ENCODE data around the gene TPGS2. TPM values are rescaled to one million over a fixed set of nuclear protein-coding genes. Genes with fewer than 3 reads are reported as not detected.

Gene TPGS2
- total RNA-seq, 1 experiment from 2014 or later, result 40.9 TPM

DNA sequence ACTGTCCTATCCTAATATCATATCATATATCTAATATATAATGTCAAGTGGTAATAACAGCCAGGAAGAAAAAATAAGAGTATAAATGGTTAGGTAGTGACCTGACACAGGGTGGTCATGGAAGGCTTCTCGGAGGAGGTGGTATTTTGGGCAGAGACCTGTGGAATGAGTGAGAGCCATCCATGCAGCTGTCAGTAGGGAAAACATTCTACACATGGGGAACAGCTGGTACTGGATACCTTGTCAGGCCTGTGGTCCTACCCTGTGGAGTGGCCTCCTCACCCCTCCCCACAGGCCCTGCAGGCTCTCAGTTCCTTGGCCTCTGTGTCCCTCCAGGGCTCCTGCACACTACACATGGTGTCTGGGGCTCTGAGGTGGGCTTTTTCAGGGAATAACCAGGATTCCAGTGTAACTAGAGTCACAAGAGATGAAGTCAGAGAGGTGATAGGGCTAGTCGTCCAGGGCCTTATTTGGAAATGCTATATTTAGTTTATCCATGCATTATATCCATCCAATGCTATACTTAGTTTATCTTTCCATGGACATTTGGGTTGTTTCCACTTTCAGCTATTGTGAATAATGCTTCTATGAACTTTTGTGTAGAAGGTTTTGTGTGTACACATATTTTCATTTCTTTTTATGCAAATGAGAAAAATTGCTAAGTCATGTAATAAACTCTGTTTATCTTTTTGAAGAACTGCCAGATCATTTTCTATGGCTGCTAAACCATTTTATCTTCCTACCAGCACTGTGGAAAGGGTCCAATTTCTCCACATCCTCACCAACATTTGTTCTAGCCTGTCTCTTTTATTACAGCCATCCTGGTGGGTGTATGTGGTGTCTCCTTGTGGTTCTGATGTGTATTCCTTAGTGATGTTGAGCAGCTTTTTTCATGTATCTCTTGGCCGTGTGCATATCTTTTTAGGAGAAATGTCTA, 75.6 kb downstream of the TPGS2 start:
- BruUV-seq (replicated peaks), result no TSS peak
- H3K4me3 Mint-ChIP-seq (ENCODE audit: unreplicated experiment), result no peak overlapping the region
- TF ChIP-seq, protein P1, sequence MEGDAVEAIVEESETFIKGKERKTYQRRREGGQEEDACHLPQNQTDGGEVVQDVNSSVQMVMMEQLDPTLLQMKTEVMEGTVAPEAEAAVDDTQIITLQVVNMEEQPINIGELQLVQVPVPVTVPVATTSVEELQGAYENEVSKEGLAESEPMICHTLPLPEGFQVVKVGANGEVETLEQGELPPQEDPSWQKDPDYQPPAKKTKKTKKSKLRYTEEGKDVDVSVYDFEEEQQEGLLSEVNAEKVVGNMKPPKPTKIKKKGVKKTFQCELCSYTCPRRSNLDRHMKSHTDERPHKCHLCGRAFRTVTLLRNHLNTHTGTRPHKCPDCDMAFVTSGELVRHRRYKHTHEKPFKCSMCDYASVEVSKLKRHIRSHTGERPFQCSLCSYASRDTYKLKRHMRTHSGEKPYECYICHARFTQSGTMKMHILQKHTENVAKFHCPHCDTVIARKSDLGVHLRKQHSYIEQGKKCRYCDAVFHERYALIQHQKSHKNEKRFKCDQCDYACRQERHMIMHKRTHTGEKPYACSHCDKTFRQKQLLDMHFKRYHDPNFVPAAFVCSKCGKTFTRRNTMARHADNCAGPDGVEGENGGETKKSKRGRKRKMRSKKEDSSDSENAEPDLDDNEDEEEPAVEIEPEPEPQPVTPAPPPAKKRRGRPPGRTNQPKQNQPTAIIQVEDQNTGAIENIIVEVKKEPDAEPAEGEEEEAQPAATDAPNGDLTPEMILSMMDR (IDR thresholded peaks at IDR 0.05; ENCODE audit: unreplicated experiment), result no peak
- DNase-seq (ENCODE audit: unreplicated experiment), result no peak
- H3K4me1 Mint-ChIP-seq (ENCODE audit: insufficient read depth, unreplicated experiment), result peaks cover 11% of the 10 kb centered on the region
- H3K36me3 Mint-ChIP-seq (ENCODE audit: insufficient read depth, unreplicated experiment), result no peaks in the 10 kb centered on the region
- intact Hi-C loops (cut with micrococcal nuclease), result loop anchor here (10.0 kb wide), 2 partner anchors 338 to 728 kb away; no protein-coding TSS in a partner anchor
- no peaks in the 10 kb centered on the region for H3K27me3 Mint-ChIP-seq (ENCODE audit: insufficient read depth, unreplicated experiment)
- POLR2A ChIA-PET, result interaction anchor here (0.5 to 0.7 kb wide), 2 partner anchors 84 to 322 kb away, joined by 3 to 6 read pairs; no protein-coding TSS in a partner anchor
- no peaks in the 10 kb centered on the region for H3K9me3 Mint-ChIP-seq (ENCODE audit: unreplicated experiment)
- CTCF ChIA-PET, result interaction anchor here (0.5 to 5.5 kb wide), 2 partner anchors 66 to 494 kb away, joined by 8 to 39 read pairs; no protein-coding TSS in a partner anchor
- peak overlapping the region; percentile 27 for H3K27ac Mint-ChIP-seq (ENCODE audit: low read depth, unreplicated experiment)

DNA sequence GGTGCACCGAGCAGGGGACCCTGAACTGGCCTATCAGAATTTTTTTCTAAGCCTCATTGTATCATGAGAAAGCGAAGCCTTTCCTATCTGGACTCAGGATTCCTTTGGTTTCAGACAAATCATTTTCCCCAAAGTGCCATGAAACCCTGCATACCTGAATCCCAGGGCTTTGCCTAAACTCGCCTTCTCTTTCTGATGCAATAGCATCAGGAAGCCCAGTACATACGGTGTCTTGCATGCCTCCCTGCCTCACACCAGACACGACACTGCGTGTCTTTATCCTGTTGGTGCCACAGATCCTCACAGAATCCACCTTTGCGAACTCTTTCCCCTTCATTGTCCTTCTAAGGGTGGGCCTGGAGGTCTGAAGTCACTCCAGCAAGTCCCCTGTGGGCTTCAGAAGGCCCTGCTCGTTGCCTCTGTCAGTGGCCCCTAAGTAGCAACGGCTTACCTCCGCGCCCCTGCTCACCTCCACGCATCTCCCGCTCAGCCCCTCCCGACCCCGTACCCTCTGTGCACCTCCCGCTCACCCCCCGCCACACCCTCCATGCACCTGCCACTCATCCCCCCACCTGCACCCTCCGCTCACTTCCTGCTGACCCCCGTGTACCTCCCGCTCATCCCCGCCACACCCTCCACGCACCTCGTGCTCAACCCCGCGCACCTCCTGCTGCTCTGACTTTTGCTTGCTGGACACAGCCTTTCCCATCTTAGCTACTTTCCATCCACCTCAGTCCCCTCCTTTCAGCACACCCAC, 83.4 kb downstream of the TPGS2 start:
- BruUV-seq (replicated peaks), result no TSS peak
- no peaks in the 10 kb centered on the region for H3K27me3 Mint-ChIP-seq (ENCODE audit: insufficient read depth, unreplicated experiment)
- peaks cover 10% of the 10 kb centered on the region for H3K4me1 Mint-ChIP-seq (ENCODE audit: insufficient read depth, unreplicated experiment)
- intact Hi-C loops (cut with micrococcal nuclease), result no loop called here
- no peaks in the 10 kb centered on the region for H3K36me3 Mint-ChIP-seq (ENCODE audit: insufficient read depth, unreplicated experiment)
- POLR2A ChIA-PET, result interaction anchor here (0.7 kb wide), 1 partner anchor 23 kb away, joined by 3 read pairs; no protein-coding TSS in a partner anchor
- H3K4me3 Mint-ChIP-seq (ENCODE audit: unreplicated experiment), result no peak overlapping the region
- CTCF ChIA-PET, result interaction anchor here (0.9 to 2.5 kb wide), 3 partner anchors 57 to 84 kb away, joined by 3 to 26 read pairs (median 4); no protein-coding TSS in a partner anchor
- H3K9me3 Mint-ChIP-seq (ENCODE audit: unreplicated experiment), result no peaks in the 10 kb centered on the region
- TF ChIP-seq, protein P1 (IDR thresholded peaks at IDR 0.05; ENCODE audit: unreplicated experiment), result no peak
- DNase-seq (ENCODE audit: unreplicated experiment), result peak; percentile 60
- peak overlapping the region; percentile 47 for H3K27ac Mint-ChIP-seq (ENCODE audit: low read depth, unreplicated experiment)

DNA sequence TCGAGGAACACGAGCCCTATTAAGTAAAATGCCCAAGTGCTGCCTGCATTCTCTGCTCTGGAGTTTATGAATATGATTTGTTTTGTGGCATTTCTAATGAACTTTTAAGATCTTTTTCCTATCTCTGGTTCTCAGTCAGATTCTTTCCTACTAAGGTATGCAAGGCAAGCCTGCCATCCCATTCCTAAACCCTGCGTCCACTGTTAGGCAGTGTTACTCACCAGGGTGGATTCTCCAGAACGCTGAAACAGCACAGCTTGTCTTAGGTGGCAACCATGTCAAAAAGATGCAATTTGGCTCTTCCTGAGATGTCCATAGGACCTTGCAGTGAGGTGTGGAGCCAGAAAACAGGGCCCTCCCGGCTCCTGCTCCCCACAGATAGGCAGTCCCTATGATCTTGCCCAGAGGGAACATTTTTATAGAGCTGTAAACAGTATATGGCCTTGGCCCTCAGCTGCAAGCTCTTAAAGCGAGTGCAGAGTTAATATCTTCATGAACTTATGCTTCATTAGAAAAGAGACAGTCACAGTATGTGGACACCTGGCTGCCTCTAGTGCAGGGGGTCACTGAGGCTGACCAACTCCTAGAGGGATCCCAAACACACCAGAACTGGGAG, 84.4 kb downstream of the TPGS2 start:
- Mint-ChIP-seq H3K27me3 (ENCODE audit: insufficient read depth, unreplicated experiment) (no peaks in the 10 kb centered on the region), H3K4me1 (ENCODE audit: insufficient read depth, unreplicated experiment) (peaks cover 10% of the 10 kb centered on the region), H3K27ac (ENCODE audit: low read depth, unreplicated experiment) (peak overlapping the region; percentile 47), H3K4me3 (ENCODE audit: unreplicated experiment) (no peak overlapping the region), H3K9me3 (ENCODE audit: unreplicated experiment) (no peaks in the 10 kb centered on the region), H3K36me3 (ENCODE audit: insufficient read depth, unreplicated experiment) (no peaks in the 10 kb centered on the region)
- ChIA-PET CTCF (interaction anchor here (0.9 to 2.5 kb wide), 4 partner anchors 13 to 58 kb away, joined by 3 to 26 read pairs (median 3); no protein-coding TSS in a partner anchor), POLR2A (interaction anchor here (0.7 to 1.1 kb wide), 2 partner anchors 22 to 32 kb away, joined by 3 to 5 read pairs; no protein-coding TSS in a partner anchor)
- intact Hi-C loops (cut with micrococcal nuclease), result no loop called here
- DNase-seq (ENCODE audit: unreplicated experiment), result no peak
- TF ChIP-seq, protein P1 (IDR thresholded peaks at IDR 0.05; ENCODE audit: unreplicated experiment), result no peak
- BruUV-seq (replicated peaks), result no TSS peak

Other genes starting within 250 kb of the TPGS2 start
- gene KIAA1328, start 125 bp upstream of the TPGS2 start, total RNA-seq (2022), result 4.1 and 5.5 TPM in 2 replicates

Data from MCF 10A (cell line).